T-helper 1 cell (primary cell): Measurements from ENCODE around the gene CNOT2.
A peak's percentile ranks its signal among the peaks of the same experiment; 100 is the strongest.
"Not testable (repeated sequence)": the region's sequence is repeated elsewhere in the genome, so short reads cannot be mapped to it uniquely, and the experiment has no call there.

Source experiments
- DNase-seq, 5 donors: peaks; one replicate each; pipeline ENCODE4 v3.0.0-alpha.2; 2012 to 2020

The CNOT2 gene

DNA sequence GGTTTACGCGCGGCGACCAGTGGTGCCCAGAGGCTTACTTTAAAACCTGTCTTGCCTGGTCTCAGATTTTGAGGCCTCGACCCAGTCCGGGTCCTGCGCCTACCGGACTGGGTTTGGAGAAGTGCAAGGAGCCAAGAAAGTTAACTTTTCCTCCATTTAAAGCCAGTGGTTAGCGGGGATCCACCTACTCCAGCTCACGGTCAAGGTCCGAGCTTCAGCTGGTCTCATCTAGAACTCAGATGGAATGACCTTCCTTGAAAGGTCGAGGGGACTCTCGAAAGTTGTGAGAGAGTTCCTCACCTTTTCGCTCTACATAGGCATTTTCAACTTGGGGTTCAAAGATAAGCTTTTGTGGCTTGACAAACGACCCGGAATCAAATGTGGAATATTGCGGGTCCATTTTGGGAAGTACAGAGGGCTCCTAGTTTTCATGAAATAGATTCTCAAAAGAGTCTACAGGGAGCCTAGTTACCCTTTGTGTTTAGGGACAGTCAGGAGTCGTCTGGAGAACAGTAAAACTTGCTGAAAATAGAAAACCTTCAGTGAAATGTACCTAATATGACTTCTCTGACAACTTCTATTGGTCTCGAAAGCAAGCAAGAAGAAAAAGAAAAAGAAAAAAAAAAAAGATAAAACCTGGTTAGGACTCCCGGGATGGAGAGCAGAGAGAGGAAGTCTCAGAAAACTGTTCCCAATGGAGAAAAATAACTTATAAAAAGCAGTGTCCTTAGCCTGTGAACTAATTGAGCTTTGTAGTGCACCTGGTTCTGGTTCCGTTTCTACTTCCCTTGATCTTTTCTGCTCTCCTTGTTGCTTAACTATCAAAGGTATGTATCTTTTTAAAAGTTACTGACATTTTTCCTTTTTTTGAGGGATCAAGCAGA is 124.3 kb downstream of the CNOT2 start:
- DNase-seq: no peak

- no peak for DNase-seq
Measured at GRCh38 chr12:70372881-70373280, 129.6 kb downstream of the CNOT2 start.

GRCh38 chr12:70379846-70380245 is 136.6 kb downstream of the CNOT2 start:
- DNase-seq: peak in 1 of 5 donors; percentile 12

GRCh38 chr12:70383484-70383883 is 140.3 kb downstream of the CNOT2 start:
- DNase-seq: no peak

DNA sequence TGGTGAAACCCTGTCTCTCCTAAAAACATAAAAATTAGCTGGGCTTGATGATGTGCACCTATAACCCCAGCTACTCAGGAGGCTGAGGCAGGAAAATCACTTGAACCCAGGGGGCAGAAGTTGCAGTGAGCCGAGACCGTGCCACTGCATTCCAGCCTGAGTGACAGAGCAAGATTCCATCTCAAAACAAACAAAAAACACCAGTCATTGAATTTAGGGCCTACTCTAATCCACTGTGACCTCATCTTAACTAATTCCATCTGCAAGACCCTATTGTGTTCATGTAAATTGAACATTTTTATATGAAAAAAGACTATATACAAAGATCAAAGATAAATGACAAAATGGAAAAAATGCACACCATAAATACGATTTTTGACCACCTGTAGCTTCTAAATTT is 140.7 kb downstream of the CNOT2 start:
- no peak for DNase-seq

DNA sequence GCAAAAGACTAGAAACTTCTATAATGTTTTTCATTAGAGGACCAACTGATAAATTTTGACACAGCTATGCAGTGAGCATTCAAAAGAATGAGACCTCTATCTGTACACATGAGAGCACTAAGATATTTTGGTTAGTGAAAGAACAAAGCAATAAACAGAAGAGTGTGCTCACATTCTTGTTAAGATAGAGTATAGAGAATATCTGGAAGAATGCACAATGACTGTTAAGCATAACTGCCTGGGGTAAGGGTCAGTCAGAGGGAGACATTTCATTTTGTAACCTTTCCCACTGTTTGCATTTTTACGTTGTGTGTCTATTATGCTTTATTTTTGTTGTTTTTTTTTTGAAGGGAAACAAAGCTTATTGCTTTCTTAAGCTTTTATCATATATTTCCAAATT is 143.5 kb downstream of the CNOT2 start:
- no peak for DNase-seq

DNA sequence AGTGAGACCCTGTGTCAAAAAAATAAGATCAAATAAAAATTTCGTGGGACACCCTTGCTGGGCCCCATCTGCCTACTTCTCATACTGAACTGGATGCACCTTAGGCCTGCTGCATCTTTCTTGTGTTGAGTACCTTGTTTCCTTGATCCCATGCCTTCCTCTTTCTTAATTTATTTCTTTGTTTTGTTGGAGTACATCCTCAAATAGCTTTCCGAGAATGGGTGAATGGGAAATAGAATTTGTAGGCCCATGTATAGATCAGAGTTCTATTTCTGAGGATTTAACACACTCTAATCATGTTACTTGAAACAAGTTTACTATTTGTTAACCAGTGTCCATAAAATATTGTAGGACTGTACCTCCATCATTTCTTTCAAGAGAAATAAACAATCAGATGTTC is 146.4 kb downstream of the CNOT2 start:
- DNase-seq: no peak

DNA sequence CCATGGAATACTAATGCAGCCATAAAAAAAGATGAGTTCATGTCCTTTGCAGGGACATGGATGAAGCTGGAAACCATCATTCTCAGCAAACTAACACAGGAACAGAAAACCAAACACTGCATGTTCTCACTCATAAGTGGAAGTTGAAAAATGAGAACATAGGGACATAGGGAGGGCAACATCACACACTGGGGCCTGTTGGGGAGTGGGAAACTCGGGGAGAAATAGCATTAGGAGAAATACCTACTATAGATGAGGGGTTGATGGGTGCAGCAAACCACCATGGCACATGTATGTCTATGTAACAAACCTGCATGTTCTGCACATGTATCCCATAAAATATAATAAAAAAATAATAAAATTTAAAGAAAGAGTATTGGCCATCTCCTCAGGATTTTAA is 149.4 kb downstream of the CNOT2 start:
- DNase-seq: not testable (repeated sequence)

DNA sequence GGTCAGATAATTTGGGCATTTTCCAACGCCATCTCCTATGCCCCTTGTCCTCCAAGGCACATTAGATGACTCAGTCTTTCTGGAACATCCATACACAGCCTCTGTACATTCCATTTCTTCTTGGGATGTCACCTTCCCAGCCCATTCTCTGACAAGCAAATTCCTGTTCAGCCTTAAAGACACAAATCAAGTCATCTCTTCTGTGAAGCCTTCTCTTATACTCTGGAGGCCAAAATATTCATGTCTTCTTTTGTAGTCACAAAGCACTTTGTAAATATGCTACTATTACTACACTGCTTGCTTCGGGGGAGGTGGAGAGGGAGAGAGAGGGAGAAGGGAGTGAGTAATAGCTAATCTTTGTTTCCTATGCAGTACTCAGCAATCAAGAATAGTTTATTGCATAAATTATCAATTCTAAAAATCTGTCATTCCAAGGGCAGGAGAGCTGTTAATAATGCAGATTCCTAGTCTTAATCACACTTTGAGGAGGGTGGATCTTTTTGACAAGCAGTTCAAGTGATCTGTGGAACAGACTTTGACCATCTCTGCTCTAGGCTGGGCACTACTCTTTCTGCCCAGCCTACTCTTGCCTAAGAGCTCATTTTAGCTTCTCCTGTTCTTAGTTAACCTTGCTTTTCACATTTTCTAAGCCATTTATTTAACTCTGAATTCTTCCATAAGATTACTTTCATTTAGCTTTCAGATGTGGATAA is 150.7 kb downstream of the CNOT2 start:
- DNase-seq: no peak

- no peak for DNase-seq
Measured at GRCh38 chr12:70398002-70398401, 154.8 kb downstream of the CNOT2 start.

- no peak for DNase-seq
Measured at GRCh38 chr12:70398862-70399261, 155.6 kb downstream of the CNOT2 start.

DNA sequence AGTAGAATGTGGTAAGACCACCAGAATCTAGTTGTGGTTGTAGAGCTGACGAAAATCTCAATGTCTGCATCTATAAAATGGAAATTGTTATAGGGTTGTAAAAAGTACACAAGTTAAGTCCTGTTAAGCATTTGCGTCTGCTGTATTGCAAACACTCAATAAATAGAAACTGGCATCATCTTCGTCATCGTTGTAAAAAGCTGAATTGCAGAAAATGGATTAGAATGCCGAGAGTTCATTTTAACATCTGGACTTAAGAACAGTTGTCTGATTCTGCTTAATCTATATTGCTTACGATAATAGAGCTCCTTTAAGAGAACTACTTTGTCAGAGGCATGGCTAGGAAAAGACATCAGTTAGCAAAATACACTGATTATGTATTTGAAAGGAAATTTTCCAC is 156.1 kb downstream of the CNOT2 start:
- no peak for DNase-seq

GRCh38 chr12:70400124-70400523 is 156.9 kb downstream of the CNOT2 start:
- DNase-seq: no peak

DNA sequence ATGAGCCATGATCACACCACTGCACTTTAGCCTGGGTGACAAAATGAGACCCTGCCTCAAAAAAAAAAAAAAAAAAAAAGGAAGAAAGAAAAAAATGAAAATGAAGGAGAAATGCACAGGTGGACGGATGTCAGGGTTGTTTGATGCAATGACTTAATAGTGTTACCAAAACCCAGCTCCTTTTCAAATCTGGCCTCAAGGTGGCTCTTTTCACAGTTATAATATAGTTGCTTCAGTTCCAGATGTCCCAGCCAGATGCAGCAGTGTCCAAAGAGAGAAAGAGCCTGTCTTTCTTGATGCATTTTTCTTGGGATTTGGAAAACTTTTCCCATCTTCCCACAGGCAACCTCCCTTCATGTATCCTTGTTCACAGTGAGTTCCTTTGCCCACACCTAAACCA is 159.4 kb downstream of the CNOT2 start:
- no peak for DNase-seq

- DNase-seq: no peak
Measured at GRCh38 chr12:70403826-70404225, 160.6 kb downstream of the CNOT2 start.
